G401 (cell line): Measurements from ENCODE around the gene FKBP14. TPM values are rescaled to one million over a fixed set of nuclear protein-coding genes. Genes with fewer than 3 reads are reported as not detected.
"Not testable (repeated sequence)": the region's sequence is repeated elsewhere in the genome, so short reads cannot be mapped to it uniquely, and the experiment has no call there.

Experiments used
- DNase-seq: peaks from one replicate; pipeline ENCODE4 v3.0.0-alpha.2; 2015; ENCODE audit warnings: low spot score
- in situ Hi-C: cut with HindIII; loops from 2 replicates; pipeline ENCODE4 v1.10.0; 2016; ENCODE audit warnings: low sequenced_read_pairs, mixed read lengths
- total RNA-seq: library from RNA; depleted of rRNA; stranded (reverse); fragments of >200 nt; shearing (Covaris generic); gene quantifications from 2 replicates; pipeline ENCODE4 v1.2.3, GENCODE V29; 2014; rRNA removed

Gene FKBP14, protein sequence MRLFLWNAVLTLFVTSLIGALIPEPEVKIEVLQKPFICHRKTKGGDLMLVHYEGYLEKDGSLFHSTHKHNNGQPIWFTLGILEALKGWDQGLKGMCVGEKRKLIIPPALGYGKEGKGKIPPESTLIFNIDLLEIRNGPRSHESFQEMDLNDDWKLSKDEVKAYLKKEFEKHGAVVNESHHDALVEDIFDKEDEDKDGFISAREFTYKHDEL
- 5.9 and 13.1 TPM in 2 replicates for total RNA-seq

DNA sequence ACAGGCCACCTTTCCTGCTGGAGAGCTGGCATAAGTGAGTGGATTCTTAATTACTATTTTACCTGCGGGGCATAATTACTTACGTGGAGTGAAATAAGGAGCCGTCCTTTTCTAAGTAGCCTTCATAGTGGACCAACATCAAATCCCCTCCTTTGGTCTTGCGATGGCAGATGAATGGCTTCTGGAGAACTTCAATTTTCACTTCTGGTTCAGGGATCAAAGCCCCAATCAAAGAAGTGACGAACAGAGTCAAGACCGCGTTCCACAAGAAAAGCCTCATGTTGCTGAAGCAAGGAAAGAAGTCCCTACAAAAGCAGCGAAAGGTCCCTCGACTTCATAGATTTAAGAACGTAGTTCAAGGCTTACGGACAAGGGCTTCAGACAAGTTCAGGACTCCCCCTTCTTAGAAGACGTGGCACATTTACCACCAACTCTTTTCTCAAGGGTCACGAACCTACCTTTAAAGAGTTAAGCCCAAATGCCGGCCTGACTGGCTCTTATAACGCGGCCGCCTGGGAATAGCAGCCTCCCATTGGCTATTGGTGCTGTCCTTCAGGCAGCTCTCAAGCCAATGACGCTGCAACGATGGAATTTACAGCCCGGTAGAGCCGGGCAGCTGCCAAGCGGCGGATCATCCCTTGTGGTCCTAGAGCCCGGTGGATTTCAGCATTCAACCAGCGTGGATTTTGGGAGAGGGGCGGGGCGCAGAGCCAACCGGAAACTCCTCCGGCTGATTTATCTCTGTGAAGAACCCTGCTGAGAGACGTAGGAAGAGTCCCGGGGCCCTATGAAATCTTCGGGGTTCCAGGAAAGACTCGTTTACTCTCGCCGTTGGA, at the start of gene FKBP14:
Gene FKBP14 (minus strand): TSS at position 474 of the 836 bp plus-strand sequence. CDS start 194 bp downstream, at position 280.
- peak; percentile 99 for DNase-seq
- in situ Hi-C loops: no loop called here

DNA sequence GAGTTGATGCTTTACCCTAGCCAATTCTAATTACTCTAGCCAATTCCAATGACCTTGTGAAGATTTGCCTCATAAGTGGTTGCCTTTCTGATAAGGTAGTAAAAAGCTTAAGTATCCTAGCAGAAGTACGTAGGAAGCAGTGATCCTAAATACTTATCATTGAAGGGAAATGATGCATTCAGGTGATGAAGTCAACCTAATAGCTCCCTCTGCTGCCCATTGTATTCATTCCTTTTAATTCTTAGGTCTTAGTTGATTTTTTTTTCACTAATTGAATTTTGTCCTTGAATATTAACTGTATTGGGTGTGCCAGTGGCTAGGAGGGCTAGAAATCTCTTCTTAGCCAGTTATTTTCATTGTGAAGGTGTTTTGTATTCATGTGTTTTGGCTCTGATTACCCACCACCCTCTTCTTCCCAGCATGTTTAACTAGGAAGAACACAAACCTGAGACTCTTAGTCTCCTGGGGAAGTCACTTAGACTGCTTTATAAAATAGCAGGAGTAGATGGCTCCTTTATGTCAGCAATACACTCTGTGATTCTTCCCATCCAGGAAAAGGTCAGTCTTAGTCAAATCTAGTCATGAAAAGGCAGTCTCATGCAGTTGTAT, 48.0 kb upstream of the FKBP14 start:
- in situ Hi-C loops: no loop called here
- DNase-seq: peak; percentile 75

DNA sequence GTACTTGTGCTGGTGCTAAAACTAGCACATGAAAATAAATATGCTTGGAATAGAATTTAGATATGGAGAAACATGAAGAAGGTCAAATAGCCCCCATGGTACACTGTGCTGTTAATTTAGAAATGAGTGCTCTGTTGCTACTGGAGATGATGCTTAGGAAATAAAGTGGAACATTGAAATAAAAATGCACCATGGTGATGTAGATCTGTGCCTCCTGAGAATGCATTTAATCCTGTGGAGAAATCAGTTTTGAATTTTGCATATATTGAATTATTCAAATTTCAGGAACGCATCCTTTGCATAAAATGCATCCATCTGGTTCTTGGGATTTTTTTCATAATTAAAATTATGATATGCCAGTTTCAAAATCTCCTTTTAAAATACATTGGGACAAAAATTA, 46.2 kb upstream of the FKBP14 start:
- in situ Hi-C loops: no loop called here
- DNase-seq: no peak

DNA sequence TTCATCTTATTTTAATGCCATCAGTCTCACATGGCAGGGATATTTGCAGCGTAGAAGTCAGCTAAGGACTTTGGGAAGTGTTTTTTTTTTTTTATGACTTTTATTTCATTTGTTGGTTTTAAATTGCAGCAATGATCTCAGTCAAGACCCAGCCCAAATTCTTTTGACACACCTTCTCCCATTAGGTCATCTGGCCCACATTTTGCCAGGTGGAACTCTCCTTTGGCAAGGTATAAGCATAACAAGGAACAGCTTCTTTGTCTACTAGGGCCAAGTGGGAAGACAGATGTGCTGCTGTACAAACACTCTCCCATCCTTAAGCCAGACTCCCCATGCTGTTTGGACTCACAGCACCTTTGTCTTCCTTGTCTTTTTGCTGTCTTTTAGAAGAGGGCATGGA, 43.5 kb upstream of the FKBP14 start:
- in situ Hi-C loops: no loop called here
- DNase-seq: no peak

DNA sequence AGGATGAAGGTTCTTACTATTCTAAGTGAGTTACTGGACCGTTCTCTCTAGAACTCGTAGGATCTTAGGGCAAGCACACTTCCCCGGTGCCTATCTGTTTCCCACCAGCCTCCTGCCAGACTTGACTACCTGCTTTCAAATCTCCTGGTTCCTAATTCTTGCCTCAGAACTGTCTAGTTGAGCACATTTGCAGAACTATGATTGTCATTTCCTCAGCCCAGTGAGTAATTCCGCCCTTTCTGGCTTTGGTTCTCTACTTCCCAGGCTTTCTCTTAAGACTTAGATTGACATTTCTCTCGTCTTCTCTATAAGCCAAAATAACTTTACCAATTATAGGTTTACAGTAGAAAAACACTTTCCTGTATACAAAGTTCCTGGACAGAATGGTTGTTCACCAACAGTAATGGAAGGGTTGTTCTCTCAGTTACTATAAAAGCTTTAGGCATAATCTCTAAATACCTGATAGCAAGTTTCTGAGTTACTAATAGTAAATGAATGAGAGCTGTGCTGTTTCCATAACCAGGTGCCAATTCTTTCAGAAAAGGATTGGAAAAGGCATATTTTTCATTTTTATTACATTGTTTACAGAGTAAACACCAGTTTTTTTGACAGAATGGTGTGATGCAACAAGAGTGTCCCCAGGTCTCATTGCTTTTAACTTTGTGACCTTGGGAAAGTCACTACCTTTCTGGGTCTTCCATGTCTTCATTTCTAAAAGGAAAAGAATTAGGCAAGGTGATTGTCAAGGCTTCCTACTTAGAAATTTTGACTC, 42.8 kb upstream of the FKBP14 start:
- DNase-seq: no peak
- in situ Hi-C loops: no loop called here

DNA sequence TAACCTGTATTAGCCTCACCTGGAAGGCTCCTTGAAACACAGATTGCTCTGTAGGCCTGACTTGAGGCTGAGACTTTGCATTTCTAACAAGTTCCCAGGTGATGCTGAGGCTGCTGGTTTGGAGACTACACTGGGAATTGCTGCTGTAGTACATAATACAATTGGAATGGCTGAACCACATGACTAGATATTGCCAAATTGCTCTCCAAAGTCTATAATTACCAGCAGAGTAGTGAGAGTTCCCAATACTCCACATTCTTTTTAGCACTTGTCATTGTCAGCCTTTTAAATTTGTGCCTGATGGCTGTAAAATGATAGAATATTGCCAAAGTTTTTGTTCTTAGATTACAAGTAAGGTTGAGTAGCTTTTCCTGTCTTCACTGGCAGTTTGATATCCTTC, 41.6 kb upstream of the FKBP14 start:
- no peak for DNase-seq
- in situ Hi-C loops: no loop called here

DNA sequence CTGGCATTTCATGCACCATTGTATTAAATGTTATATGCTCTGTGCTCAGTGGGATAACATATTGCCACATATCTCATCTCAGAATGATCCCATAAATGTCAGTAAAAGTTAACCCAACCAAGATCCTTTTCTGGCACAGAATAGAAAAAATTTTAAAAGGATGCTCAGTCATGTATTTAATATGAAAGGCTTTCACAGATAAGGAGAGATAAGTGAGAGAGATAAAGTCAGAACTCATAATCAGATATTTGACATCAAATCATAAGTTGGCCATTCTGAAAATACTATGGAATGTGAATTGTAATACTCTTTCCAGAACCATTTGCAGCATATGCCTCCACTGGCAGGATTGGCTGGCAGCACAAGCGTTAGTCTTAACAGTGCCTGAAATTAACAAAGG, 40.2 kb upstream of the FKBP14 start:
- in situ Hi-C loops: no loop called here

DNA sequence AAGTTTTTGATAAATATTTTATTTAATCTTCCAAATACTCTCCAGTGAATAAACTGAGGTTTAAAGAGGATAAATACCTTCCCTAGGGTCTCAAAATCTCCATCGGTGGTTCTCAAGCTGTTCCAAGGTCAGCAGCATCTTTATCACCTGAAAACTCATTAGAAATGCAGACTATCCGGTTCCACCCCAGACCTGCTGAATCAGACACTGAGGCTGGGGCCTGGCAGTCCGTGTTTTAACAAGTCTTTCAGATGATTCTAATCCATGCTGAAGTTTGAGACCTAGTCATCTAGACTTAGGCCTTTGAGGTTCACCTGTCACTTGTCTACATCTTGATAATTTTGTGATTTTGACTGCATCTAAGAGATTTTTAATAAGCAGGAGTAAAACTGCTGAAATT, 39.2 kb upstream of the FKBP14 start:
- no peak for DNase-seq
- in situ Hi-C loops: no loop called here

More for the DNA sequence above, 40.2 kb upstream of the FKBP14 start:
- DNase-seq: no peak

DNA sequence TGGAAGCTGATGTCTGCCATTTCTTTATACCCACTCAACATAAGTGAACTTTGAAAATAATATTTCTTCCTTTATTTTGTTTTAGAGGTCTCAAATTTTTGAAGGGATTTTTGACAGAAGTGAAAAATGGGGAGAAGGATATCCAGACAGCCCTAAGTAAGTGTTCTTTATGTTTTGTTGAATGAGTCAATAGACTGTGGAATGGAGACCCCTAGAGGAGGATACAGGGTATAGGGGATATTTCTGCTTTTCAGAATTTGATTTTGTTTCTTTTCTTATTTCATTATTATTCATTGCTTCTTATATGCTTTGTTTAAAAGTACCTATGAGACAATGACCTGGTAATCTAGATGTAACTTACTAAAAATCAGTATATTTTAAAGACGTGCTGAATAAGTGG, 36.1 kb upstream of the FKBP14 start:
- peak; percentile 74 for DNase-seq
- in situ Hi-C loops: no loop called here

DNA sequence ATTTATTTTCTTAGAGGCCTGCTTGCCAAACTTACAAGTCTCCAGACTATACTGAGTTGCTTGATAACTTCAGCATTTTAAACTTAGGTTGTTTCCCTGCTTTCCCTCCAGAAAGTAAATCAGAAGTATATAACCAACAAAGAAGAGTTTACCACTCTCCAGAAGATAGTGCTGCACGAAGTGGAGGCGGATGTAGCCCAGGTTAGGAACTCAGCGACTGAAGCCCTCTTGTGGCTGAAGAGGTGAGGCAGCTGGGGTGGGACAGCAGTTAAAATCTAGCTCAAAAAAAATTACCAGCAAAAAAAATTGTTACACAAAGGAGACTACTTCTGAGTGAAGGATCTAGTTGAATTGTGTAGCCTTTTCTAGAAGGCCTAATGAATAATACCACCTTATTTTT, 35.3 kb upstream of the FKBP14 start:
- in situ Hi-C loops: not testable (repeated sequence)
- peak; percentile 62 for DNase-seq

DNA sequence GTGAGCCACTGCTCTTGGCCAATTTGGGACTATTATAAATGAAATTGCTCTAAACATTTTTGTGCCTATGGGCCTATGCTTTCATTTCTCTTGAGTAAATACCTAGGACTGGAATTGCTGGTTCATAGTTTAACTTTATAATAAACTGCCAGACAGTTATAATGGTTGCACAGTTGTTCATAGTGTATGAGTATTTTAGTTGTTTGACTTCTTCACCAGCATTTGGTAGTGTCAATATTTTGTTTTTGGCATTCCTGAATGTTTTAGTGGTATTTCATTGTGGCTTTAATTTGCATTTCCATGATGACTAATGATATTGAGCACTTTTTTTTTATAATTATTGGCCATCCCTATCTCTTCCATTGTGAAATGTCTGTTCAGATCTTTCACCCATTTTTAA, 31.2 kb upstream of the FKBP14 start:
- in situ Hi-C loops: no loop called here
- no peak for DNase-seq

DNA sequence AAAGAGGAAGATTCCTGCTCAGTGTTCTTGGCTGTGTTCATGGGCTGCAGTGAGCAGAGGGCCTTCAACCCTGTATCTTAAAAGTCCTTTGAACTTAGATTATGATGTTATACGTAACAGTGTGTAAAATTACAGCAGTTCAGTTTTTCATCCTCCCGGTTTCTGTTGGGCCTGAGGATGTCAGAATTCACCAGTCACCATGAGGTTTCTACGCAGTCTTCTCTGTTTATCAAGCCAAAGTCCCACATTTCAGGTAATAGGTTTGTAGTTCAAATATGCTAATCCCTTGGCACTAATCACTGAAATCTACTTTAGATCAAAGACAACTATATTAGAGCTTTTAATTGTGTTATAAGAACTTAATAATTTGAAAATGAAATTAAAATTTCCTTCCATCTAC, 26.6 kb upstream of the FKBP14 start:
- in situ Hi-C loops: no loop called here
- no peak for DNase-seq

DNA sequence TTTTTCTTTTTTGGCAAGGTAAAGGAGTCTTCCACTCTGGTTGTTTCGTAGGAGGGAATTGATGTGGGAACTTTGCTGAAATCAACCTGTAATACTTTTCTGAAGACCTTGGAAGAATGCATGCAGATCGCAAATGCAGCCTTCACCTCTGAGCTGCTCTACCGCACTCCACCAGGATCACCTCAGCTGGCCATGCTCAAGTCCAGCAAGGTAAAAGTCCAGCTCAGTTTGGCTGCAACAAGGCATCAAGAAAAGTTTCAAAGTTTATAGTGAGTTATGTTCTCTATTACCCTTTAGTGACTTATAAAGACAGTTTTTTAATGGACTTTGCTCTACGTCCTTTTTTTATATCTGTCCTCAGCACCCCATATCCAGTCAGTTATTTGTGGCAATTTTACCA, 22.7 kb upstream of the FKBP14 start:
- no peak for DNase-seq
- in situ Hi-C loops: no loop called here

DNA sequence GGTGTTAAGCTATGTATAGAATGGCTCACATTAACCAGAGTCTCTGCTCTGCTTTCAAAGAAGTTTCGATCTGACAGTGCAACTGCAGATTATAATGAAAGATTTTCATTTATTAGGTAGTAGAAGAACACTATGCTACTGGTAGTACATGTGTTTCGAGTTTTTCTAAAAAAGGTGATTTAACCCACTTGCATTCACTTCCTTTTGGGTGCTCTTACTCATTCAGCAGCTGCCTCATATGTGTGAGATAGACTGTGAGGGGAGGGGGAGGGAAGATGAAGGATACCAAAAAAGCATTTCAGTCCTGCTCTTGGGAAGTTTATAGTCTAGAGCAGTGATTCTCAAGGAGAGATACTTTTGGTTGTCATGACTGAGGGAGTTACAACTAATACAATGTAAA, 22.1 kb upstream of the FKBP14 start:
- no peak for DNase-seq
- in situ Hi-C loops: no loop called here

DNA sequence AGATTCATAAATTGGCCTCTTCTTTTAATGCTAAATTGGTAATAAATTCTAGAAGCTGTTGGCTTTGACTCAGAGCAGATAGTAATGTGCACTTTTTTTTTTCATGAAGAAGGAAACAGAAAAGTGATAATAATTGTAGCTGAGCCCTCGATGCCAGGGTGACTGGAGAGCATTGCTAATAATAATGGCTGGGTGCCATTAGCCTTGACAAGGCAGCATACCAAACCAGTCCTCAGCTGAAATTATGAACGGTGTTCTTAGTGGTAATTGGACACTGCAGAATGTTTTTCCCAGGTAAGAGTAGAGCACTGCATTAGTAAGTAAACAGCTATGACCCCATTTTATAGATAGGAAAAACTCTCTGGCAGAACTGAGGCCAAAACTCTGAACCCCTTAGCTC, 20.6 kb upstream of the FKBP14 start:
- DNase-seq: no peak
- in situ Hi-C loops: no loop called here

DNA sequence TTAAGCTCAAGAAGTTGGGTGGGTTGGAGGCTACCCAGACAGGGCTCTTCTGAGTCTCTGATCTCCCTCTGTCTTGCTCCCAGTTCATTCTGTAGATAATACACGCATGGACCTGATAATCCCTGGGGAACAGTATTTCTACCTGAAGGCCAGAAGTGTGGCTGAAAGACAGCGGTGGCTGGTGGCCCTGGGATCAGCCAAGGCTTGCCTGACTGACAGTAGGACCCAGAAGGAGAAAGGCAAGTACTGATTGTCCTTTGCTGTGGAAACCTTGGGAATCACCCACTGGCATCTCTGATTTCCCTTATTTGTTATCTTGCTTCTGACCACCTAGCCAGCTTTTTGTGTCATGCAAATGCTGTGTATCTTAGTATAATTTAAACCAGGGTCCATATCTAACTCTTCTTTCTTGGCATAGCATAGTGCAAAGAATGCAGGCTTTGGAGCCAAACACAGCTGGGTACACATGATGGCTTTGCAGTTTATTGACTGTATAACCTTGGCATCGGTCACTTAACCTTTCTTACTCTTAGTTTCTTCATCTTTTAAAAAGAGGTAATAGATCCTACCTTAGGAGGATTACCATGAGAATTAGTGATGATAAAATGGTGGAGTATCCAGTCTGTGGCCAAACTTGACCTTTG, 19.7 kb upstream of the FKBP14 start:
- in situ Hi-C loops: no loop called here
- no peak for DNase-seq

DNA sequence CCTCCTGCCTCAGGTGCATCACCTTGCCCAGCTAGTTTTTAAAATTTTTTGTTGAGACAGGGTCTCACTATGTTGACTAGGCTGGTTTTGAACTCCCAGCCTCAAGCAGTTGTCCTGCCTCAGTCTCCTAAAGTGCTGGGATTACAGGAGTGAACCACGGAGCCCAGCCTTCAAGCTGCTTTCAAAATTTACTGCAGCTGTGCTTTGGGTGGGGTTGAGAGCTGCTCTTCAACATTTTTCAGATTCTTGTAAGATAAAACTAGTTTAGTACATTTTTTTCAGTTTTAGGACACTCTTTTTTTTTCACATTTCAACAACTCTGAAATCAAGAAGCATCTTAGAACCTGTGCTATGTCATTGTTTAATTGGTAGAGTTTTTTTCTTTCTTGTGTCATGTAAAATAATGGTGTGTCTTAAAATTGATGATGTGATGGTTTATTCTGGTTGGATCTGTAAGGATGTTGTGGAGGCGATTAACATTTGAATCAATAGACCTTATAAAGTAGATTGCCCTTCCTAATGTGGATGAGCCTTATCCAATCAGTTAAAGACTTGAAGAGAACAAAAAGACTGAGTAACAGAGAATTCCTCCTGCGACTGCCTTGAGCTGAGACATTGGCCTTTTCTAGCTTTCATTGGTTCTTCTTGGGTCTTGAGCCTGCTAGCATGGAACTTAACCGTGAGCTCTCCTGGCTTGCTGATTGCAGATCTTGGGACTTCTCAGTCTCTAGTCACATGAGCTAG, 15.2 kb upstream of the FKBP14 start:
- no peak for DNase-seq
- in situ Hi-C loops: no loop called here

DNA sequence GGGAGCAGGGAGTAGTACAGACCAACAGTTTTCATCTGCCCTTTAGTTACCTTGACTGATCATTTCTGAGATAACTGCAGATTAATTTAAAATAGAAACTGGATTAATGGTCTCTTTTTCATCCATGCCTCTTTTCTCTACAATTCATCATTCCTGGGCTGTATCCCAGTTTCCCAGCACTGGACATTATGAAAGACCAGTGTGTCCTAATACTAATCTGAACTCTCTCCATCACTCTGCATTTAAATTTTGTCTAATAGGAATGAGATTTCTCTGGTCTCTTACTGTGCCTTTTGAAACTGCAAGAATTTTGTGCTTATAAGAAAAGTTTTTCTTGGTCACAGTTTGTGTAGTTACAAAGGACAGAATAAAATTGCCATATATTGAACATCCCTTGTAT, 14.4 kb upstream of the FKBP14 start:
- no peak for DNase-seq
- in situ Hi-C loops: no loop called here
